ENCODE measurements around the gene CELF1. TPM values are rescaled to one million over a fixed set of nuclear protein-coding genes. Genes with fewer than 3 reads are reported as not detected.

Gene CELF1
- total RNA-seq, 1 donor from 2014 or later, result 180 TPM

DNA sequence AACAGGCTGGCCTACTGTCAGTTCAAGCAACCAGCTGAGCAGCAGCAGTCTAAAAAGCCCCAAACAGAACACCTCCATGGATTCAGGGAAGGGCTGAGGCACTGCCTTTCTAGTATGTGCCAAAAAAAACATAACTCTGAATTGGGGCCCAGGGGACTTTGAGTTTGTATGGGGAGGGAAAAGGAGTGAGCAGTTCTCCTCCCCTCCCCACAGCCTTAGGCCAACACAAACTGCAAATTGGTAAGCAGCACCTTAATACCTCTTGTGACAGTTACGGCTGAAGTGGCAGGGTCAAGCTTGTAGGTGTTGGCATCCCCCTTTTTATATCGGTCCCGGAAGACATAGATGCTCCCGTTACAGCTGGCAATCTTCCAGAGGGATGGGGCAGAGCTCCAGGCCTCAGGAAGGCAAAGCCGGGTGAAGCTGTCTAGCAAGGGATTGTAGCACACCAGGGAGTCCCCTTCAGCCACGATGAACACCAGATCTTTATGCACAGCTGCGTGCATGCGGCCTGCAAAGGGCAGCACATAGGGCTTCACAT lies 19.9 kb upstream of the CELF1 start:
- Mint-ChIP-seq H3K4me3 (peak overlapping the region; percentile 34), H3K4me1 (peaks cover 10% of the 10 kb centered on the region), H3K27me3 (ENCODE audit: low read depth) (no peaks in the 10 kb centered on the region), H3K27ac (ENCODE audit: unreplicated experiment) (no peak overlapping the region), H3K36me3 (ENCODE audit: low read depth) (peaks cover 9% of the 10 kb centered on the region), H3K9me3 (no peaks in the 10 kb centered on the region)
- TF ChIP-seq, protein P1, sequence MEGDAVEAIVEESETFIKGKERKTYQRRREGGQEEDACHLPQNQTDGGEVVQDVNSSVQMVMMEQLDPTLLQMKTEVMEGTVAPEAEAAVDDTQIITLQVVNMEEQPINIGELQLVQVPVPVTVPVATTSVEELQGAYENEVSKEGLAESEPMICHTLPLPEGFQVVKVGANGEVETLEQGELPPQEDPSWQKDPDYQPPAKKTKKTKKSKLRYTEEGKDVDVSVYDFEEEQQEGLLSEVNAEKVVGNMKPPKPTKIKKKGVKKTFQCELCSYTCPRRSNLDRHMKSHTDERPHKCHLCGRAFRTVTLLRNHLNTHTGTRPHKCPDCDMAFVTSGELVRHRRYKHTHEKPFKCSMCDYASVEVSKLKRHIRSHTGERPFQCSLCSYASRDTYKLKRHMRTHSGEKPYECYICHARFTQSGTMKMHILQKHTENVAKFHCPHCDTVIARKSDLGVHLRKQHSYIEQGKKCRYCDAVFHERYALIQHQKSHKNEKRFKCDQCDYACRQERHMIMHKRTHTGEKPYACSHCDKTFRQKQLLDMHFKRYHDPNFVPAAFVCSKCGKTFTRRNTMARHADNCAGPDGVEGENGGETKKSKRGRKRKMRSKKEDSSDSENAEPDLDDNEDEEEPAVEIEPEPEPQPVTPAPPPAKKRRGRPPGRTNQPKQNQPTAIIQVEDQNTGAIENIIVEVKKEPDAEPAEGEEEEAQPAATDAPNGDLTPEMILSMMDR (conservative IDR thresholded peaks at IDR 0.05), result no peak
- no peak for DNase-seq (ENCODE audit: low read depth, low spot score)

- DNase-seq (ENCODE audit: low read depth, low spot score), result no peak
- TF ChIP-seq, protein P1 (conservative IDR thresholded peaks at IDR 0.05), result no peak
- H3K9me3 Mint-ChIP-seq, result no peaks in the 10 kb centered on the region
- no peaks in the 10 kb centered on the region for H3K27me3 Mint-ChIP-seq (ENCODE audit: low read depth)
- no peak overlapping the region for H3K27ac Mint-ChIP-seq (ENCODE audit: unreplicated experiment)
- peaks cover under 1% of the 10 kb centered on the region for H3K4me1 Mint-ChIP-seq
- no peak overlapping the region for H3K4me3 Mint-ChIP-seq
- H3K36me3 Mint-ChIP-seq (ENCODE audit: low read depth), result peaks cover 7% of the 10 kb centered on the region
Measured at GRCh38 chr11:47571895-47572294, 19.0 kb upstream of the CELF1 start.

GRCh38 chr11:47571357-47571729 lies 18.4 kb upstream of the CELF1 start:
- TF ChIP-seq, protein P1 (conservative IDR thresholded peaks at IDR 0.05), result no peak
- no peaks in the 10 kb centered on the region for H3K27me3 Mint-ChIP-seq (ENCODE audit: low read depth)
- peak overlapping the region; percentile 78 for H3K27ac Mint-ChIP-seq (ENCODE audit: unreplicated experiment)
- H3K4me1 Mint-ChIP-seq, result peaks cover 5% of the 10 kb centered on the region
- H3K9me3 Mint-ChIP-seq, result no peaks in the 10 kb centered on the region
- H3K36me3 Mint-ChIP-seq (ENCODE audit: low read depth), result peaks cover 7% of the 10 kb centered on the region
- no peak overlapping the region for H3K4me3 Mint-ChIP-seq
- no peak for DNase-seq (ENCODE audit: low read depth, low spot score)

DNA sequence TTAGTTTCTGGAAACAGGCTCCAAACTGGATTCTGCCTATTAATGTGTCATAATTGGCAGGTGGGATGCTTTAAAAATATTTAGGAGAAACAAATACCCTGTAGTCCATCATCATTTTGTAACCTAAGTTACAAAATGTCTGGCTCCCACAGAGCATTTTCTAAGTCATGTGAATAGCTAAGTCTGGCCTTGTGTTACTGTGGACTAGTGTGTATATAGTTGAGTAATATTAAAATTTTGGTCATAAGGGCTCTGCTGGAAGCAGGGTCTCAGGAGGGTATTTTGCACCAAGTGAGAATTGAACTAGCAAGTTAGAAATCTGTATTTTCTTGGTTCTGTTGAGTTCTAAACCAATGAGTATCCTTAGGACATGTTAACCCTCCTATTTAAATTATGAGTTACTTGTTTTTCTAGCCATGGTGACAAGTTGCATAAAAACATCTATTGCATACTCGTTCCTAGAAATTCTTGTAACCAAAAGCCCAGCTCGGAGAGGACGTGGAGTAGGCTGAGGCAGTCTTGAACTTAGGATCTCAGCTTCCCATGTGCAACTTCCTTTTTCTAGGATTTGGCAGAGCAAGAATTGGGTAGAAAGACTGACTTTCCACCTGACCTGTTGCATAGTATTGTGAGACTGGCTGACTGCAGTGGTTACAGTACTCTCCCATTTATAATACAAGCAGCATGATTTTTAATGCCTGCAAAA lies 17.9 kb upstream of the CELF1 start:
- TF ChIP-seq, protein P1 (conservative IDR thresholded peaks at IDR 0.05), result no peak
- Mint-ChIP-seq H3K4me3 (peak overlapping the region; percentile 33), H3K27me3 (ENCODE audit: low read depth) (no peaks in the 10 kb centered on the region), H3K27ac (ENCODE audit: unreplicated experiment) (no peak overlapping the region), H3K4me1 (peaks cover 11% of the 10 kb centered on the region), H3K9me3 (no peaks in the 10 kb centered on the region), H3K36me3 (ENCODE audit: low read depth) (peaks cover 7% of the 10 kb centered on the region)
- DNase-seq (ENCODE audit: low read depth, low spot score), result no peak

- Mint-ChIP-seq H3K27ac (ENCODE audit: unreplicated experiment) (no peak overlapping the region), H3K4me3 (peak overlapping the region; percentile 31), H3K36me3 (ENCODE audit: low read depth) (peaks cover 7% of the 10 kb centered on the region), H3K9me3 (no peaks in the 10 kb centered on the region), H3K4me1 (peaks cover 11% of the 10 kb centered on the region), H3K27me3 (ENCODE audit: low read depth) (no peaks in the 10 kb centered on the region)
- no peak for DNase-seq (ENCODE audit: low read depth, low spot score)
- TF ChIP-seq, protein P1 (conservative IDR thresholded peaks at IDR 0.05), result no peak
Measured at GRCh38 chr11:47569646-47570045, 16.7 kb upstream of the CELF1 start.
